Adrenal gland (tissue), 12 donors: ENCODE measurements around the gene TUBD1. TPM values are rescaled to one million over a fixed set of nuclear protein-coding genes. Genes with fewer than 3 reads are reported as not detected.
A peak's percentile ranks its signal among the peaks of the same experiment; 100 is the strongest.
"Not testable (repeated sequence)": the region's sequence is repeated elsewhere in the genome, so short reads cannot be mapped to it uniquely, and the experiment has no call there.

Experiments
- DNase-seq, 7 donors: peaks; one replicate each; pipeline ENCODE4 v3.0.0-alpha.2; 2019 to 2020
- H3K27ac ChIP-seq, 5 donors: fragments of 200-600 bp; sonication (generic) in 4 of 5; 1 replicate in 3 of 5; 2 replicates in 2 of 5; pipeline versions ENCODE4 v1.5.1 to v1.8.0; 2016 to 2020; ENCODE audit warnings: mild to moderate bottlenecking in 1 of 5
- H3K27me3 ChIP-seq: fragments of 200-600 bp; 2 replicates; pipeline ENCODE4 v1.8.0; 2021
- H3K36me3 ChIP-seq, 2 donors: fragments of 200-600 bp; replicated peaks in 1 of 2; 1 replicate in 1 of 2; 2 replicates in 1 of 2; pipeline versions ENCODE4 v1.5.1 to v1.8.0; 2018 to 2022
- H3K4me1 ChIP-seq, 2 donors: fragments of 200-600 bp; replicated peaks in 1 of 2; 1 replicate in 1 of 2; 2 replicates in 1 of 2; pipeline versions ENCODE4 v1.5.1 to v1.8.0; 2018 to 2021
- H3K4me3 ChIP-seq, 4 donors: fragments of 200-600 bp; sonication (generic) in 3 of 4; one replicate each; pipeline ENCODE4 v1.5.1; 2016 to 2018
- H3K9me3 ChIP-seq, 3 donors: fragments of 200-600 bp; sonication (generic) in 1 of 3; replicated peaks in 1 of 3; 1 replicate in 2 of 3; 2 replicates in 1 of 3; pipeline versions ENCODE4 v1.5.1 to v1.8.0; 2016 to 2021
- POLR2A ChIP-seq, 2 donors: fragments of 450-650 bp; IDR thresholded peaks; one replicate each; pipeline ENCODE4 v1.6.1; 2017; ENCODE audit warnings: antibody characterized with exemption in 2 of 2, mild to moderate bottlenecking in 2 of 2, moderate library complexity in 1 of 2
- WGBS, 4 donors: extraction: QIAGEN DNeasy Blood & Tissue Kit in 2 of 4; methylation state at CpG; one replicate each; pipeline versions ENCODE4 v1.1.5 to v1.1.7; 2013 to 2017; 5-methylcytosine and 5-hydroxymethylcytosine counted together
- intact Hi-C, 2 donors: fragments of 100-400 bp; cut with DNase I; formaldehyde crosslinking; loops; one replicate each; pipeline versions ENCODE4 v1.14.1 to v1.15.0; 2022 to 2023
- polyA plus RNA-seq, 3 donors: library from polyadenylated mRNA; stranded (reverse); fragments of 200-250 nt in 2 of 3; fragments of 350-450 nt in 1 of 3; fragmentation: Illumina TruSeq in 1 of 3; extraction: RNeasy Lipid Tissue Mini Kit (QIAGEN cat#74804) in 1 of 3; gene quantifications; one replicate each; pipeline ENCODE4 v1.2.3, GENCODE V29; 2013 to 2014
- total RNA-seq, 9 donors: library from RNA; depleted of rRNA in 4 of 9; stranded (reverse); fragments of >200 nt in 4 of 9; fragments of 120-200 nt in 1 of 9; fragmentation: NEBNext Ultra II Directional in 1 of 9; extraction: Animal tissue kit (Norgen Biotek cat#: 25700) in 1 of 9; gene quantifications; one replicate each; pipeline versions ENCODE4 v1.1.0 to v1.2.4, GENCODE V29; 2013 to 2023
- TF ChIP-seq, protein P1 (sequence below), 6 experiments: fragments of 450-650 bp in 4 of 6; fragments of 200-600 bp in 2 of 6; sonication (generic) in 1 of 6; IDR thresholded peaks; 1 replicate in 5 of 6; 2 replicates in 1 of 6; pipeline versions ENCODE4 v1.5.1 to v1.8.0; 2016 to 2021; ENCODE audit warnings: antibody characterized with exemption in 6 of 6, mild to moderate bottlenecking in 2 of 6, moderate library complexity in 1 of 6
- donor health status: healthy with polysubstance abuse.
- donor health status: Bipolar disorder and iron deficiency.
- donor health status: DM: yes; HTN: yes; CAD: no.
- donor health status: DM: no; HTN: no; CAD: no.
- donor health status: DM: no; HTN: no; CAD: no.
- donor health status: DM: yes; HTN: yes; CAD: no.

The TUBD1 gene
- total and polyA plus RNA-seq, 12 donors = 3.1 to 14.1 (median 7.6) TPM

DNA sequence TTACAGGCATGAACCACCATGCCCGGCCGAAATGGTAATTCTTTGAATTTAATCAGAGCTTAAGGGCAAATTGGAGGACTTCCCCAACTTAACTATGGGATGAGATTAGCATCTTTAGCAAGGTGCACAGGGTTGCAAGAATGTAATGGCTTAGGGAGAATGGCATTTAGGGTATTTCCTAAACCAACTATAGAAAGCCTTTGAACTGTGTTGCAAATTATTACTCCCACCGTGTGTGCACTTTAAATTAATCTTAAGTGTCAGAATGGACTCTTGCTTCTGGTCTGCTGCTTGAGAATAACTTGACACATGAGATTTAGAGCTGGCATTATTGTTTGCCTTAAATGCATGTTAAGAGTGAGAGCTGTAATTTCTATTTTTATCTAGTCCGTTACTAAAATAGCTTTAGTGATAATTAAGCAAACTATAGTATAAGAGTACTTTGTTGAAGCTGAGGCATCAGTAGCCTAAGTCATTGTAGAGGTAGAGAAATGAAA, 59.8 kb downstream of the TUBD1 start:
- intact Hi-C loops = loop anchor here in 1 of 2 donors (10.0 kb wide), 1 partner anchor 68 kb away; no protein-coding TSS in a partner anchor
- 74 to 81% (median 80%) methylated on average over 3 to 4 of the region's 4 CpGs for WGBS, 4 donors
- H3K4me1 ChIP-seq = peaks cover 23 to 54% of the 10 kb centered on the region in 2 donors
- no peak overlapping the region for H3K4me3 ChIP-seq
- H3K9me3 ChIP-seq = no peaks in the 10 kb centered on the region
- no peaks in the 10 kb centered on the region for H3K36me3 ChIP-seq
- H3K27me3 ChIP-seq = no peaks in the 10 kb centered on the region
- no peak for TF ChIP-seq POLR2A (IDR thresholded peaks at IDR 0.05)
- peak in 1 of 7 donors; percentile 35 for DNase-seq
- peak overlapping the region in 1 of 5 donors; percentile 4 for H3K27ac ChIP-seq

DNA sequence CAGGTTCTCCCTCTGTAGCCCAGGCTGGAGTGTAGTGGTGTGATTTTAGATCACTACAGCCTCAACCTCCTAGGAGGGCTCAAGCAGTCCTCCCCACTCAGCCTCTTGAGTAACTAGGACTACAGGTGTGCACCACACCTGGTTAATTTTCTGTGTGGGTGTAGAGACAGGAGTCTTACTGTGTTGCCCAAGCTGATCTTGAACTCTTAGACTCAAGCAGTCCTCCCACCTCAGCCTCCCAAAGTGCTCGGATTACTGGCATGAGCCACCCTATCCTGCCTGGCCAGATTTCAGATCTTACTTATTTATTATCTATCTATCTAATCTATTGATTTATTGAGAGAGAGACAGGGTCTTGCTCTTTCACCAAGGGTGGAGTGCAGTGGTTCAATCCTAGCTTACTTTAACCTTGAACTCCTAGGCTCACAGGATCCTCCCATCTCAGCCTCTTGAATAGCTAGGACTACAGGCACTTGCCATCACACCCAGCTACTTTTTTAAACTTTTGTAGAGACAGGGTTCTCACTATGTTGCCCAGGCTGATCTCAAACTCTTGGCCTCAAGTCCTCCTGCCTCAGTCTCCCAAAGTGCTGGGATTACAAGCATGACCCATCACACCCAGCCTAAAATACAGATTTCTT, 61.8 kb downstream of the TUBD1 start:
- Histone ChIP-seq H3K27me3 (no peaks in the 10 kb centered on the region), H3K27ac (peak overlapping the region in 4 of 5 donors; percentile 59 to 78 (median 74)), H3K36me3 (no peaks in the 10 kb centered on the region), H3K4me3 (no peak overlapping the region), H3K9me3 (no peaks in the 10 kb centered on the region), H3K4me1 (peaks cover 18 to 53% of the 10 kb centered on the region in 2 donors)
- TF ChIP-seq POLR2A (IDR thresholded peaks at IDR 0.05) = no peak
- TF ChIP-seq, protein P1, sequence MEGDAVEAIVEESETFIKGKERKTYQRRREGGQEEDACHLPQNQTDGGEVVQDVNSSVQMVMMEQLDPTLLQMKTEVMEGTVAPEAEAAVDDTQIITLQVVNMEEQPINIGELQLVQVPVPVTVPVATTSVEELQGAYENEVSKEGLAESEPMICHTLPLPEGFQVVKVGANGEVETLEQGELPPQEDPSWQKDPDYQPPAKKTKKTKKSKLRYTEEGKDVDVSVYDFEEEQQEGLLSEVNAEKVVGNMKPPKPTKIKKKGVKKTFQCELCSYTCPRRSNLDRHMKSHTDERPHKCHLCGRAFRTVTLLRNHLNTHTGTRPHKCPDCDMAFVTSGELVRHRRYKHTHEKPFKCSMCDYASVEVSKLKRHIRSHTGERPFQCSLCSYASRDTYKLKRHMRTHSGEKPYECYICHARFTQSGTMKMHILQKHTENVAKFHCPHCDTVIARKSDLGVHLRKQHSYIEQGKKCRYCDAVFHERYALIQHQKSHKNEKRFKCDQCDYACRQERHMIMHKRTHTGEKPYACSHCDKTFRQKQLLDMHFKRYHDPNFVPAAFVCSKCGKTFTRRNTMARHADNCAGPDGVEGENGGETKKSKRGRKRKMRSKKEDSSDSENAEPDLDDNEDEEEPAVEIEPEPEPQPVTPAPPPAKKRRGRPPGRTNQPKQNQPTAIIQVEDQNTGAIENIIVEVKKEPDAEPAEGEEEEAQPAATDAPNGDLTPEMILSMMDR (IDR thresholded peaks at IDR 0.05) = no peak
- WGBS, 4 donors = 33 to 69% (median 49%) methylated on average over 1 of the region's 1 CpG
- intact Hi-C loops = loop anchor here in 1 of 2 donors (10.0 kb wide), 1 partner anchor 66 kb away; no protein-coding TSS in a partner anchor
- peak in 1 of 7 donors; percentile 39 for DNase-seq

DNA sequence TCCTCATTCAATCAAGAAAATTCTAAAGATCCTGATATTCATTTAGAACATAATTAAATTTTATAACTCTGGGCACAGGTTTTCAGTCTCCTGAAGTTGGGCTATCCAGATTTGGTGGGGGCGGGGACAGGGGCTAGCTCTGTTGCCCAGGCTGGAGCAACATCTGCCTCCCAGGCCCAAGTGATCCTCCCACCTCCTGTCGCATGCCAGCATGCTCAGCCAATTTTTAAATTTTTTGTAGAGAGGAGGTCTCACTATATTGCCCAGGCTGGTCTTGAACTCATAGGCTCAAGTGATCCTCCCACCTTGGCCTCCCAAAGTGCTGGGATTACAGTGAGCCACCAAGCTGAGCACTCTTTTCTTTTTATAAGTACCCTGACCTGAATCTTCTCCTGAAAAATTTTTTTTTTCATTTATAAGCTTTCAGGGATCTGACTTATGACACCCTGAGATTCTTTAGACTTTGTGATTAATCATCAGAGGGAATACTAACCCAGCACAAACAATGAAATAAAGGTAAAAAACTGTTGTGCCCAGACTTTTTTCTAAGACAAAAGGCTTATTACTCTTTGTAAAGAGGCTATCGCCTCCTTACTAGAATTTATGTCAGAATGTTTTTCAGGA, 62.6 kb downstream of the TUBD1 start:
- no peak overlapping the region for H3K4me3 ChIP-seq
- H3K27ac ChIP-seq = peak overlapping the region; percentile 59 to 92 (median 76)
- intact Hi-C loops = loop anchor here in 1 of 2 donors (10.0 kb wide), 1 partner anchor 65 kb away; no protein-coding TSS in a partner anchor
- no peaks in the 10 kb centered on the region for H3K36me3 ChIP-seq
- TF ChIP-seq POLR2A (IDR thresholded peaks at IDR 0.05) = no peak
- TF ChIP-seq, protein P1 (IDR thresholded peaks at IDR 0.05) = no peak
- peak in 1 of 7 donors; percentile 53 for DNase-seq
- peaks cover 18 to 62% of the 10 kb centered on the region in 2 donors for H3K4me1 ChIP-seq
- 78 to 88% (median 81%) methylated on average over 2 to 3 of the region's 3 CpGs for WGBS, 4 donors
- H3K9me3 ChIP-seq = no peaks in the 10 kb centered on the region
- no peaks in the 10 kb centered on the region for H3K27me3 ChIP-seq

DNA sequence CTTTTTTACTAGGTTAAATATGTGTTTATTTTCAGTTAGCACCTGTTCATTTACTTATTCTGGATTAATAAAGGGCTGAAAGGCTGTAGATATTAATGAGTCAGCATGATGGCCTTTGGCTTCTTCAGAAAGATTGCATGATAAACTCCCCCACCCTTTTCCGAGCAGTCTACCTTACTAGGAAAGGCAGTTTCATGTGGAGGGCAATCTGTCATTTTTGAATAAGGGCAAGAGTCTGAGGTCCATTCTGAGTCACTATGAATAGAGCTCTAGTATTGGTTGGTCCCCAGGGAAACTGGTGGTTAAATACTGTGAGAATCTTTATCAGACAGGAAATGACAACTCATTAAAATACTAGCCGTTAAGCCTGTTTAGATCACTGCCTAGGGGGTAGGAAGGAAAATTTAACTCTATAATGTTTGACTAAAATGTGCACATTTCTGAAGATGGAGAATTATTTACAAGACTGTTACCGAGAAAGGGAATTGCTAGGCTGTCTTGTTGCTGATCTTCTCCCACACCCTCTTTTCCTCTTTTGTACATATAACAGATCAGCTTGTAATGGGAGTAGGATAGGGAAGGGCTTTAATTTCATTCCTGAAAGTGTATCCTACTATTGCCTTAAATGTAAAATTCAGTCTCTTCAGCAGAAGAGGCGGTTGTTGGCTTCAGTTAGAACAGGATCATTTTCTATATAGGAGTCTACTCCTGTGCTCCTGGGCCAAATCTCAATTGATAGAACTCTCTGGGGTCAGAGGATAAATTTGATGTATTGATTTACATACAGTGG, 63.3 kb downstream of the TUBD1 start:
- intact Hi-C loops = loop anchor here in 1 of 2 donors (10.0 kb wide), 1 partner anchor 65 kb away; no protein-coding TSS in a partner anchor
- peak overlapping the region; percentile 59 to 92 (median 76) for H3K27ac ChIP-seq
- H3K4me3 ChIP-seq = peak overlapping the region in 1 of 4 donors; percentile 27
- TF ChIP-seq, protein P1 (IDR thresholded peaks at IDR 0.05) = no peak
- TF ChIP-seq POLR2A (IDR thresholded peaks at IDR 0.05) = no peak
- H3K36me3 ChIP-seq = no peaks in the 10 kb centered on the region
- no peaks in the 10 kb centered on the region for H3K9me3 ChIP-seq
- no peaks in the 10 kb centered on the region for H3K27me3 ChIP-seq
- DNase-seq = peak in 5 of 7 donors; percentile 47 to 84 (median 75)
- peaks cover 18 to 62% of the 10 kb centered on the region in 2 donors for H3K4me1 ChIP-seq
- 13 to 19% (median 17%) methylated on average over 4 of the region's 4 CpGs for WGBS, 4 donors

DNA sequence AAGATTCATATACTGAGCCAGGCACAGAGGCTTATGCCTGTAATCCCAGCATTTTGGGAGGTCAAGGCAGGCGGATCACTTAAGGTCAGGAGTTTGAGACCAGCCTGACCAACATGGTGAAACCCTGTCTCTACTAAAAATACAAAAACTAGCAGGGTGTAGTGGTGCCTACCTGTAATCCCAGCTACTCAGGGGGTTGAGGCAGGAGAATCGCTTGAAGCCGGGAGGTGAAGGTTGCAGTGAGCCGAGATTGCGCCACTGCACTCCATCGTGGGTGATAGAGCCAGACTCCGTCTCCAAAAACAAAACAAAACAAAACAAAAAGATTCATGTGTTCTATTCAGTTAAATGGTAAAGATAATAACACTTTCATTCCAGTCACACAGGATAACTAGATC, 63.9 kb downstream of the TUBD1 start:
- peaks cover 18 to 62% of the 10 kb centered on the region in 2 donors for H3K4me1 ChIP-seq
- H3K9me3 ChIP-seq, H3K36me3 ChIP-seq, H3K27me3 ChIP-seq, intact Hi-C loops: not testable (repeated sequence)
- H3K4me3 ChIP-seq = peak overlapping the region in 1 of 4 donors; percentile 27
- DNase-seq = peak in 5 of 7 donors; percentile 53 to 75 (median 63)
- H3K27ac ChIP-seq = peak overlapping the region; percentile 50 to 92 (median 75)
- 28 to 35% (median 31%) methylated on average over 7 of the region's 7 CpGs for WGBS, 4 donors
